ENCODE measurements around the gene MSANTD1.

DNA sequence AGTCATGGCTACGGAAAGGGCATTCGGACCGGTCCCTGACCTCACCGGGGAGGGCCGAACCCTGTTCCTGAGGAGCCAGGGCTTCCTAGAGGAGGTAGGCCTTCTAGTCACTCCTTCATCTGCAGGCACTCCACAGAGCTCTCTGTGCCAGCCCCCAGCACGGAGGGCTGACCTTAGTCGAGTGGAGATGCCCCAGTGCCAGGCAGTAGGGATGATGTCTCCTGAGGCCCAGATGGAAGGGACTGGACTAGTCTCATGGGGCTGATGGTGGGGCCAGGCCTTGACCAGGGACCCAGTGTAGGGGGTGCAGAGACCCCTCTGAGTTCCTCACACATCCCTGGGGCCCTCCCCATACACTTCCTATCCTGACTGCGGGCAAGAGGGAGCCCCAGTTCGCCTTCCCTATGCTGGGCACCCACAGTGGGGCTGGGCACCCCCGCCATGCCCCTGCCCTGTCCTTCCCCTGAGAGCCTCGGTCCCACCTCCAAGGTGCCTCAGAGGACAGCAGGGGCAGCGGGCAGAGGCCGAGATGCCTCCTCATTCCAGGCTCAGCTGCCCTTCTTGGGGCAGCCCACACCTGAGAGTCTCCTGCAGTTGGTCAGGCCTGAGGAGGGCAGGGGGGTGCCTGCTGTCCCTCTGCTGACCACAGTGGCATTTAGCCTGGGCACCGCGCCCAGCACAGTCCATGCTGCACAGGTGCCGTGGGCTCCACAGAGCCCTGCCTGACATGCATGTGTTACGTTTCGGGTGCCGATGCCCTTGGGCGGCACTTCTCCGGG is 1.4 kb upstream of the MSANTD1 start:
- TF ChIP-seq EZH2 (IDR thresholded peaks at IDR 0.05; ENCODE audit: borderline replicate concordance, insufficient read depth, low read length, poor library complexity, severe bottlenecking) (no peak), EP300 (conservative IDR thresholded peaks at IDR 0.05; ENCODE audit: poor library complexity, severe bottlenecking) (no peak), TAF1 (IDR thresholded peaks at IDR 0.05; ENCODE audit: low read depth) (no peak), REST (IDR thresholded peaks at IDR 0.05; ENCODE audit: borderline replicate concordance) (no peak), POLR2AphosphoS5 (IDR thresholded peaks at IDR 0.05) (no peak)
- TF ChIP-seq, protein P1, sequence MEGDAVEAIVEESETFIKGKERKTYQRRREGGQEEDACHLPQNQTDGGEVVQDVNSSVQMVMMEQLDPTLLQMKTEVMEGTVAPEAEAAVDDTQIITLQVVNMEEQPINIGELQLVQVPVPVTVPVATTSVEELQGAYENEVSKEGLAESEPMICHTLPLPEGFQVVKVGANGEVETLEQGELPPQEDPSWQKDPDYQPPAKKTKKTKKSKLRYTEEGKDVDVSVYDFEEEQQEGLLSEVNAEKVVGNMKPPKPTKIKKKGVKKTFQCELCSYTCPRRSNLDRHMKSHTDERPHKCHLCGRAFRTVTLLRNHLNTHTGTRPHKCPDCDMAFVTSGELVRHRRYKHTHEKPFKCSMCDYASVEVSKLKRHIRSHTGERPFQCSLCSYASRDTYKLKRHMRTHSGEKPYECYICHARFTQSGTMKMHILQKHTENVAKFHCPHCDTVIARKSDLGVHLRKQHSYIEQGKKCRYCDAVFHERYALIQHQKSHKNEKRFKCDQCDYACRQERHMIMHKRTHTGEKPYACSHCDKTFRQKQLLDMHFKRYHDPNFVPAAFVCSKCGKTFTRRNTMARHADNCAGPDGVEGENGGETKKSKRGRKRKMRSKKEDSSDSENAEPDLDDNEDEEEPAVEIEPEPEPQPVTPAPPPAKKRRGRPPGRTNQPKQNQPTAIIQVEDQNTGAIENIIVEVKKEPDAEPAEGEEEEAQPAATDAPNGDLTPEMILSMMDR (IDR thresholded peaks at IDR 0.05; ENCODE audit: poor library complexity, severe bottlenecking) = no peak

Data from neural cell (in vitro differentiated cells).